HepG2 (cell line): ENCODE results near the gene SNX30. TPM values are rescaled to one million over a fixed set of nuclear protein-coding genes. Genes with fewer than 3 reads are reported as not detected.

Source experiments
- ATAC-seq: fragments of 200-7000 bp; cut with Tn5 transposase; 3 replicates; pipeline ENCODE4 v1.9.1; 2020; ENCODE audit warnings: mild to moderate bottlenecking, moderate library complexity
- BruUV-seq: library from RNA; stranded (reverse); fragments of 400-500 nt; replicated peaks from 2 replicates; lab custom pipeline; 2021; lab: Mats Ljungman, UMichigan
- CTCF ChIA-PET: fragments of 300-600 bp; formaldehyde crosslinking; extraction: SDS; loops from one replicate; lab custom pipeline; 2021; ENCODE audit warnings: low total read pairs, inconsistent platforms, low intra/inter-chr PET ratio; lab: Yijun Ruan, JAX
- POLR2A ChIA-PET: fragments of 350-600 bp; sonication (Branson Sonifier 250); formaldehyde crosslinking; loops from one replicate; lab custom pipeline; 2020; ENCODE audit warnings: antibody characterized with exemption, inconsistent platforms; lab: Yijun Ruan, JAX
- DNase-seq: peaks from one replicate; pipeline ENCODE4 v3.0.0-alpha.2; 2015; ENCODE audit warnings: low spot score
- FAIRE-seq: peaks from 3 replicates; lab custom pipeline; 2011; peaks lifted over from hg19 to GRCh38; lab: Jason Lieb, UNC
- H2AFZ ChIP-seq: one replicate; pipeline ENCODE4 v1.6.1; 2011; ENCODE audit warnings: low read length, inconsistent platforms
- H3K27ac ChIP-seq: fragments of 300-600 bp; 3 replicates; pipeline ENCODE4 v1.8.0; 2011; ENCODE audit warnings: mixed run types, mild to moderate bottlenecking, mixed read lengths, low read length, inconsistent platforms; ENCODE audit not compliant: insufficient read depth; ENCODE audit errors: extremely low read length
- H3K27me3 ChIP-seq, 2 experiments: fragments of 200-600 bp in 1 of 2; 2 replicates in 1 of 2; 3 replicates in 1 of 2; pipeline versions ENCODE4 v1.6.0 to v1.8.0; 2011; ENCODE audit warnings: low read length in 2 of 2, mild to moderate bottlenecking in 2 of 2, moderate library complexity in 2 of 2, inconsistent platforms in 1 of 2; ENCODE audit not compliant: insufficient read depth in 2 of 2, control insufficient read depth in 1 of 2
- H3K36me3 ChIP-seq, 2 experiments: fragments of 200-600 bp in 1 of 2; replicated peaks in 1 of 2; 2 replicates in 1 of 2; 3 replicates in 1 of 2; pipeline versions ENCODE4 v1.5.1 to v1.8.0; 2011; ENCODE audit warnings: low read length in 2 of 2, inconsistent platforms in 1 of 2; ENCODE audit not compliant: insufficient read depth in 2 of 2, control insufficient read depth in 1 of 2
- H3K4me1 ChIP-seq: 2 replicates; pipeline ENCODE4 v1.5.1; 2012; ENCODE audit warnings: low read length, inconsistent platforms; ENCODE audit not compliant: insufficient read depth
- H3K4me2 ChIP-seq: 2 replicates; pipeline ENCODE4 v1.6.0; 2011; ENCODE audit warnings: low read depth, low read length, inconsistent platforms
- H3K4me3 ChIP-seq, 3 experiments: fragments of 200-600 bp in 1 of 3; sonication (generic), shearing (Covaris generic) in 1 of 3; replicated peaks in 1 of 3; 2 replicates each; pipeline ENCODE4 v1.5.1; 2011 to 2016; ENCODE audit warnings: low read length in 3 of 3, inconsistent platforms in 2 of 3, low read depth in 2 of 3, mild to moderate bottlenecking in 2 of 3, control low read depth in 1 of 3, mixed read lengths in 1 of 3; ENCODE audit not compliant: insufficient read depth in 1 of 3
- H3K79me2 ChIP-seq: one replicate; pipeline ENCODE4 v1.6.1; 2011; ENCODE audit warnings: low read length, inconsistent platforms; ENCODE audit not compliant: insufficient read depth
- H3K9ac ChIP-seq: 2 replicates; pipeline ENCODE4 v1.6.0; 2011; ENCODE audit warnings: mild to moderate bottlenecking, low read depth, low read length, inconsistent platforms; ENCODE audit not compliant: insufficient read depth
- H3K9me3 ChIP-seq: 2 replicates; pipeline ENCODE4 v1.5.1; 2012; ENCODE audit warnings: mild to moderate bottlenecking, low read length
- H4K20me1 ChIP-seq: 2 replicates; pipeline ENCODE4 v1.6.0; 2011; ENCODE audit warnings: inconsistent platforms, mild to moderate bottlenecking, low read length, moderate library complexity; ENCODE audit not compliant: insufficient read depth
- IKZF5 ChIP-seq: IDR thresholded peaks from 2 replicates; pipeline ENCODE4 v1.6.1; 2018; ENCODE audit warnings: missing genetic modification reagents, mild to moderate bottlenecking, missing compliant biosample characterization
- SALL1 ChIP-seq: sonication (generic); formaldehyde crosslinking; IDR thresholded peaks from 2 replicates; pipeline ENCODE4 v1.8.0; 2022; ENCODE audit warnings: mild to moderate bottlenecking, missing genetic modification reagents
- SSRP1 ChIP-seq: IDR thresholded peaks from 2 replicates; pipeline ENCODE4 v1.6.1; 2016; ENCODE audit warnings: control low read depth
- ZMYM4 ChIP-seq: sonication (generic); formaldehyde crosslinking; IDR thresholded peaks from 2 replicates; pipeline ENCODE4 v1.8.1; 2023; ENCODE audit warnings: mild to moderate bottlenecking, missing genetic modification reagents
- ZNF383 ChIP-seq: sonication (generic); formaldehyde crosslinking; IDR thresholded peaks from 2 replicates; pipeline ENCODE4 v1.4.0; 2020; ENCODE audit warnings: missing genetic modification reagents, mild to moderate bottlenecking, borderline replicate concordance
- ZNF615 ChIP-seq: sonication (generic); formaldehyde crosslinking; IDR thresholded peaks from 2 replicates; pipeline ENCODE4 v1.5.0; 2020; ENCODE audit warnings: mild to moderate bottlenecking, missing genetic modification reagents, borderline replicate concordance
- ZNF616 ChIP-seq: sonication (generic); formaldehyde crosslinking; IDR thresholded peaks from 2 replicates; pipeline ENCODE4 v1.5.0; 2020; ENCODE audit warnings: low read depth, mild to moderate bottlenecking, missing genetic modification reagents
- ZXDC ChIP-seq: sonication (generic); formaldehyde crosslinking; IDR thresholded peaks from 2 replicates; pipeline ENCODE4 v1.5.0; 2020; ENCODE audit warnings: mild to moderate bottlenecking, missing genetic modification reagents
- WGBS: methylation state at CpG from one replicate; pipeline ENCODE4 v1.1.6; 2017; ENCODE audit warnings: low lambda C conversion rate; 5-methylcytosine and 5-hydroxymethylcytosine counted together
- in situ Hi-C: cut with HindIII; loops from 2 replicates; pipeline ENCODE4 v1.10.0; 2017; ENCODE audit warnings: low pct_unique_long_range_greater_than_20kb; ENCODE audit not compliant: extremely low pct_ligation_motif_present
- intact Hi-C: fragments of 100-400 bp; cut with micrococcal nuclease; formaldehyde crosslinking; loops from one replicate; pipeline ENCODE4 v1.10.0; 2022; ENCODE audit not compliant: unreplicated experiment
- polyA plus RNA-seq, 8 experiments: library from polyadenylated mRNA; depleted of rRNA in 3 of 8; stranded (reverse) in 7 of 8; unstranded in 1 of 8; fragments of >200 nt; fragmentation: Illumina TruSeq in 4 of 8; extraction: Trizol in 4 of 8; gene quantifications; 2 replicates each; pipeline versions ENCODE4 v1.2.1 to v1.2.3, GENCODE V29; 2011 to 2016; ENCODE audit warnings: low read depth in 4 of 8, missing spikeins in 1 of 8, mixed read lengths in 1 of 8; ENCODE audit not compliant: insufficient read depth in 1 of 8
- total RNA-seq, 5 experiments: library from RNA; depleted of rRNA; stranded (reverse); fragments of >200 nt; fragmentation: Illumina TruSeq; extraction: Trizol; gene quantifications; 2 replicates each; pipeline ENCODE4 v1.2.3, GENCODE V29; 2016; ENCODE audit warnings: low read depth in 1 of 5
- TF ChIP-seq, protein P1 (sequence below): fragments of 450-650 bp; IDR thresholded peaks from 2 replicates; pipeline ENCODE4 v1.6.1; 2017; ENCODE audit warnings: mild to moderate bottlenecking

SNX30 gene
- total and polyA plus RNA-seq, 2 of the 13 experiments (the other 11 are each of a cell fraction or from before 2014, with no cell fraction given) = 4.4 to 12.4 TPM

DNA sequence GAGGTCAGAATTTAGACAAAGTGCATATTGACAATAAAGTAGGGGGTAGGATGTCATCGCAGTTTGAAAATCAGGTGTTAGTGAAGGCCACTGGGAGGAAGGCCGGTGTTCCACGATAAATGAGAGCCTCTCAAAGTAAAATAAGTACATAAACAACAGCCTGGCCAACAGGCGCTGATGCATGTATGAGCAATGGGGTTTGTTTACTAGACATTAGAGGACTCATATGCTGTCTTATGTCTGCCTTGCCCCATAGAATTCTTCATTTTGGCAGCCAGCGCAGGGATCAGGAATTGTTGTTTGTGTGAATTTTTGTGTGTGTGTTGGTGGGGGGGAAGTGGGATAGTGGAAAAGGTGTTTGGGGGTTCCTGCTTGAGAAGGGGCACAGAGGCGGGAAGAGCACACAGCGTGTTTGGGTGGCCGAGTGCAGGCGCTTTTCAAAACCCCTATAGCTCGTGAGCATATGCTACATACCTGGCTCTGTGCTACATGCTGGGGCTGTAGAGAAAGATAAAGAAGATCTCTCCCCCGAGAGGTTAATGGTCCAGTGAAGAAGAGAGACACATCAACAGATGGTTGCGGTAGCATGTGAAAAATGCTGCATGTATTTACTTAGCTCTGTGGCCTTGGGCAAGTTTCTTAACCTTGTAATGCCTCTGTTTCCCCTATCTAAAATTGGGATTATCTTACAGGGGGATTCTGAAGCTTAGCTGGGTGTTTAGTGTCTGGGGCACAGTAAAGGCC lies 11.5 kb downstream of the SNX30 start:
- no TSS peak for BruUV-seq
- no peak for TF ChIP-seq ZNF616 (CRISPR knock-in tag)
- Histone ChIP-seq H2AFZ (no peak overlapping the region), H3K4me3 (no peak overlapping the region), H3K27me3 (no peaks in the 10 kb centered on the region), H3K9ac (no peak overlapping the region), H3K4me2 (no peak overlapping the region), H3K27ac (no peak overlapping the region), H3K36me3 (no peaks in the 10 kb centered on the region), H3K79me2 (peaks cover 25% of the 10 kb centered on the region), H3K4me1 (peaks cover 38% of the 10 kb centered on the region), H4K20me1 (no peaks in the 10 kb centered on the region), H3K9me3 (no peaks in the 10 kb centered on the region)
- in situ Hi-C loops = no loop called here
- DNase-seq (no peak), FAIRE-seq (no peak), ATAC-seq (no peak)
- ChIA-PET POLR2A (interaction anchor here (3.4 to 3.5 kb wide), 2 partner anchors 11 to 29 kb away, joined by 14 to 35 read pairs; partner anchors contain the start of gene SNX30), CTCF (no interaction called here)
- WGBS = 93% methylated on average over 12 of the region's 12 CpGs
- intact Hi-C loops = no loop called here

- no peak overlapping the region for H3K4me3 ChIP-seq
- DNase-seq (no peak), ATAC-seq (no peak), FAIRE-seq (no peak)
- peaks cover 27% of the 10 kb centered on the region for H3K79me2 ChIP-seq
- BruUV-seq = no TSS peak
- H3K27me3 ChIP-seq = no peaks in the 10 kb centered on the region
- H3K4me2 ChIP-seq = no peak overlapping the region
- H3K36me3 ChIP-seq = no peaks in the 10 kb centered on the region
- no peak overlapping the region for H2AFZ ChIP-seq
- 94% methylated on average over 13 of the region's 13 CpGs for WGBS
- ChIA-PET POLR2A (interaction anchor here (0.6 to 3.5 kb wide), 3 partner anchors 12 to 594 kb away, joined by 3 to 35 read pairs (median 14); partner anchors contain the start of gene SNX30), CTCF (no interaction called here)
- no peak overlapping the region for H3K27ac ChIP-seq
- H3K4me1 ChIP-seq = peaks cover 38% of the 10 kb centered on the region
- H4K20me1 ChIP-seq = no peaks in the 10 kb centered on the region
- H3K9me3 ChIP-seq = no peaks in the 10 kb centered on the region
- intact Hi-C loops (no loop called here), in situ Hi-C loops (no loop called here)
- H3K9ac ChIP-seq = no peak overlapping the region
- no peak for TF ChIP-seq ZMYM4 (CRISPR knock-in tag)
- no peak for TF ChIP-seq SSRP1
- no peak for TF ChIP-seq ZXDC (CRISPR knock-in tag)
- no peak for TF ChIP-seq ZNF383
- TF ChIP-seq SALL1 (CRISPR knock-in tag) = no peak
- TF ChIP-seq, protein P1, sequence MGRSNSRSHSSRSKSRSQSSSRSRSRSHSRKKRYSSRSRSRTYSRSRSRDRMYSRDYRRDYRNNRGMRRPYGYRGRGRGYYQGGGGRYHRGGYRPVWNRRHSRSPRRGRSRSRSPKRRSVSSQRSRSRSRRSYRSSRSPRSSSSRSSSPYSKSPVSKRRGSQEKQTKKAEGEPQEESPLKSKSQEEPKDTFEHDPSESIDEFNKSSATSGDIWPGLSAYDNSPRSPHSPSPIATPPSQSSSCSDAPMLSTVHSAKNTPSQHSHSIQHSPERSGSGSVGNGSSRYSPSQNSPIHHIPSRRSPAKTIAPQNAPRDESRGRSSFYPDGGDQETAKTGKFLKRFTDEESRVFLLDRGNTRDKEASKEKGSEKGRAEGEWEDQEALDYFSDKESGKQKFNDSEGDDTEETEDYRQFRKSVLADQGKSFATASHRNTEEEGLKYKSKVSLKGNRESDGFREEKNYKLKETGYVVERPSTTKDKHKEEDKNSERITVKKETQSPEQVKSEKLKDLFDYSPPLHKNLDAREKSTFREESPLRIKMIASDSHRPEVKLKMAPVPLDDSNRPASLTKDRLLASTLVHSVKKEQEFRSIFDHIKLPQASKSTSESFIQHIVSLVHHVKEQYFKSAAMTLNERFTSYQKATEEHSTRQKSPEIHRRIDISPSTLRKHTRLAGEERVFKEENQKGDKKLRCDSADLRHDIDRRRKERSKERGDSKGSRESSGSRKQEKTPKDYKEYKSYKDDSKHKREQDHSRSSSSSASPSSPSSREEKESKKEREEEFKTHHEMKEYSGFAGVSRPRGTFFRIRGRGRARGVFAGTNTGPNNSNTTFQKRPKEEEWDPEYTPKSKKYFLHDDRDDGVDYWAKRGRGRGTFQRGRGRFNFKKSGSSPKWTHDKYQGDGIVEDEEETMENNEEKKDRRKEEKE = no peak
- no peak for TF ChIP-seq ZNF615 (CRISPR knock-in tag)
- no peak for TF ChIP-seq IKZF5 (CRISPR knock-in tag)
Measured at GRCh38 chr9:112762726-112763518, 12.4 kb downstream of the SNX30 start.
